Stimulated activated naive CD8-positive, alpha-beta T cell treated with anti-CD3 and anti-CD28 coated beads, Interleukin-15, Interleukin-2, amounts not matched to agents 100 ng/mL and 50 ng/mL, for 24 hours (primary cell): Measurements from ENCODE around the gene LIN28B.
"Not testable (repeated sequence)": the region's sequence is repeated elsewhere in the genome, so short reads cannot be mapped to it uniquely, and the experiment has no call there.

Source experiments
- H3K27ac Mint-ChIP-seq: one replicate; pipeline ENCODE4 v1.8.0; 2021; ENCODE audit warnings: mild to moderate bottlenecking, mixed read lengths
- H3K27me3 Mint-ChIP-seq: one replicate; pipeline ENCODE4 v1.8.0; 2021; ENCODE audit warnings: mixed read lengths
- H3K36me3 Mint-ChIP-seq: one replicate; pipeline ENCODE4 v1.8.0; 2021; ENCODE audit warnings: low read depth, mixed read lengths
- H3K4me1 Mint-ChIP-seq: one replicate; pipeline ENCODE4 v1.8.0; 2021; ENCODE audit warnings: low read depth, mixed read lengths
- H3K4me3 Mint-ChIP-seq: one replicate; pipeline ENCODE4 v1.8.0; 2021; ENCODE audit warnings: mild to moderate bottlenecking, mixed read lengths
- H3K9me3 Mint-ChIP-seq: one replicate; pipeline ENCODE4 v1.8.0; 2021; ENCODE audit warnings: mixed read lengths

LIN28B gene

GRCh38 chr6:104983296-104983695 lies 26.4 kb downstream of the LIN28B start:
- Mint-ChIP-seq H3K27me3 (no peaks in the 10 kb centered on the region), H3K27ac (no peak overlapping the region), H3K4me3 (no peak overlapping the region), H3K4me1 (no peaks in the 10 kb centered on the region), H3K36me3 (no peaks in the 10 kb centered on the region), H3K9me3 (no peaks in the 10 kb centered on the region)

- H3K27ac Mint-ChIP-seq = no peak overlapping the region
- no peak overlapping the region for H3K4me3 Mint-ChIP-seq
- no peaks in the 10 kb centered on the region for H3K36me3 Mint-ChIP-seq
- H3K9me3 Mint-ChIP-seq = no peaks in the 10 kb centered on the region
- H3K4me1 Mint-ChIP-seq = no peaks in the 10 kb centered on the region
- no peaks in the 10 kb centered on the region for H3K27me3 Mint-ChIP-seq
These were observed 26.9 kb downstream of the LIN28B start for GRCh38 chr6:104983776-104984175.

- Mint-ChIP-seq H3K4me3 (no peak overlapping the region), H3K9me3 (no peaks in the 10 kb centered on the region), H3K4me1 (no peaks in the 10 kb centered on the region), H3K36me3 (no peaks in the 10 kb centered on the region), H3K27me3 (no peaks in the 10 kb centered on the region), H3K27ac (no peak overlapping the region)
These were observed 27.9 kb downstream of the LIN28B start for GRCh38 chr6:104984831-104985230.

GRCh38 chr6:104985875-104986274 lies 29.0 kb downstream of the LIN28B start:
- not testable (repeated sequence) for H3K4me1 Mint-ChIP-seq, H3K27me3 Mint-ChIP-seq, H3K36me3 Mint-ChIP-seq, H3K9me3 Mint-ChIP-seq, H3K27ac Mint-ChIP-seq, H3K4me3 Mint-ChIP-seq

- Mint-ChIP-seq H3K9me3 (no peaks in the 10 kb centered on the region), H3K4me3 (no peak overlapping the region), H3K4me1 (no peaks in the 10 kb centered on the region), H3K36me3 (no peaks in the 10 kb centered on the region), H3K27me3 (no peaks in the 10 kb centered on the region), H3K27ac (no peak overlapping the region)
These were observed 29.7 kb downstream of the LIN28B start for GRCh38 chr6:104986625-104987024.

- Mint-ChIP-seq H3K4me3 (no peak overlapping the region), H3K9me3 (no peaks in the 10 kb centered on the region), H3K4me1 (no peaks in the 10 kb centered on the region), H3K27me3 (no peaks in the 10 kb centered on the region), H3K36me3 (no peaks in the 10 kb centered on the region), H3K27ac (no peak overlapping the region)
These were observed 30.3 kb downstream of the LIN28B start for GRCh38 chr6:104987218-104987617.

GRCh38 chr6:104990085-104990484 lies 33.2 kb downstream of the LIN28B start:
- Mint-ChIP-seq H3K36me3 (no peaks in the 10 kb centered on the region), H3K27me3 (no peaks in the 10 kb centered on the region), H3K4me3 (no peak overlapping the region), H3K4me1 (no peaks in the 10 kb centered on the region), H3K9me3 (no peaks in the 10 kb centered on the region), H3K27ac (no peak overlapping the region)

GRCh38 chr6:104991062-104991461 lies 34.2 kb downstream of the LIN28B start:
- not testable (repeated sequence) for H3K9me3 Mint-ChIP-seq, H3K27ac Mint-ChIP-seq, H3K4me3 Mint-ChIP-seq, H3K27me3 Mint-ChIP-seq, H3K36me3 Mint-ChIP-seq, H3K4me1 Mint-ChIP-seq

- H3K27me3 Mint-ChIP-seq, H3K9me3 Mint-ChIP-seq, H3K4me1 Mint-ChIP-seq, H3K36me3 Mint-ChIP-seq, H3K4me3 Mint-ChIP-seq, H3K27ac Mint-ChIP-seq: not testable (repeated sequence)
These were observed 36.7 kb downstream of the LIN28B start for GRCh38 chr6:104993576-104993975.

- no peaks in the 10 kb centered on the region for H3K9me3 Mint-ChIP-seq
These were observed 39.2 kb downstream of the LIN28B start for GRCh38 chr6:104995989-104996617.

GRCh38 chr6:105001063-105001462 lies 44.2 kb downstream of the LIN28B start:
- H3K4me3 Mint-ChIP-seq = no peak overlapping the region
- H3K9me3 Mint-ChIP-seq = no peaks in the 10 kb centered on the region
- H3K36me3 Mint-ChIP-seq = no peaks in the 10 kb centered on the region
- no peak overlapping the region for H3K27ac Mint-ChIP-seq
- H3K4me1 Mint-ChIP-seq = no peaks in the 10 kb centered on the region
- H3K27me3 Mint-ChIP-seq = peaks cover 16% of the 10 kb centered on the region

More at GRCh38 chr6:104995989-104996617, 39.2 kb downstream of the LIN28B start:
- H3K27ac Mint-ChIP-seq = no peak overlapping the region
- H3K27me3 Mint-ChIP-seq = peaks cover 4% of the 10 kb centered on the region
- no peak overlapping the region for H3K4me3 Mint-ChIP-seq
- no peaks in the 10 kb centered on the region for H3K4me1 Mint-ChIP-seq
- H3K36me3 Mint-ChIP-seq = no peaks in the 10 kb centered on the region

GRCh38 chr6:105001906-105002305 lies 45.0 kb downstream of the LIN28B start:
- Mint-ChIP-seq H3K27ac (no peak overlapping the region), H3K4me1 (no peaks in the 10 kb centered on the region), H3K36me3 (no peaks in the 10 kb centered on the region)

GRCh38 chr6:105005451-105005850 lies 48.5 kb downstream of the LIN28B start:
- Mint-ChIP-seq H3K4me1 (no peaks in the 10 kb centered on the region), H3K4me3 (no peak overlapping the region), H3K27ac (no peak overlapping the region), H3K27me3 (peaks cover 13% of the 10 kb centered on the region), H3K36me3 (no peaks in the 10 kb centered on the region), H3K9me3 (no peaks in the 10 kb centered on the region)

More at GRCh38 chr6:105001906-105002305, 45.0 kb downstream of the LIN28B start:
- no peak overlapping the region for H3K4me3 Mint-ChIP-seq
- H3K27me3 Mint-ChIP-seq = peaks cover 17% of the 10 kb centered on the region
- H3K9me3 Mint-ChIP-seq = no peaks in the 10 kb centered on the region

GRCh38 chr6:105013459-105013858 lies 56.6 kb downstream of the LIN28B start:
- H3K4me3 Mint-ChIP-seq, H3K4me1 Mint-ChIP-seq, H3K9me3 Mint-ChIP-seq, H3K36me3 Mint-ChIP-seq, H3K27ac Mint-ChIP-seq: not testable (repeated sequence)
- peaks cover 22% of the 10 kb centered on the region for H3K27me3 Mint-ChIP-seq

GRCh38 chr6:105014448-105014847 lies 57.5 kb downstream of the LIN28B start:
- Mint-ChIP-seq H3K36me3 (no peaks in the 10 kb centered on the region), H3K27me3 (peaks cover 24% of the 10 kb centered on the region), H3K4me1 (no peaks in the 10 kb centered on the region), H3K4me3 (no peak overlapping the region), H3K9me3 (no peaks in the 10 kb centered on the region), H3K27ac (no peak overlapping the region)

- Mint-ChIP-seq H3K27ac (no peak overlapping the region), H3K4me3 (no peak overlapping the region), H3K4me1 (no peaks in the 10 kb centered on the region), H3K36me3 (no peaks in the 10 kb centered on the region), H3K27me3 (peaks cover 24% of the 10 kb centered on the region), H3K9me3 (no peaks in the 10 kb centered on the region)
These were observed 58.0 kb downstream of the LIN28B start for GRCh38 chr6:105014954-105015353.
